ENCODE measurements around the gene BAD. TPM values are rescaled to one million over a fixed set of nuclear protein-coding genes. Genes with fewer than 3 reads are reported as not detected.

BAD gene
- total and polyA plus RNA-seq, 9 donors: 3.4 to 125 (median 63.6) TPM

- Histone ChIP-seq H3K27me3 (no peaks in the 10 kb centered on the region), H3K9me3 (no peaks in the 10 kb centered on the region), H3K36me3 (no peaks in the 10 kb centered on the region), H3K4me1 (ENCODE audit: insufficient read depth) (peaks cover 4% of the 10 kb centered on the region), H3K27ac (no peak overlapping the region), H3K4me3 (no peak overlapping the region)
- TF ChIP-seq EP300 (IDR thresholded peaks at IDR 0.05) (no peak), CTCF (IDR thresholded peaks at IDR 0.05) (no peak), POLR2A (IDR thresholded peaks at IDR 0.05) (no peak)
- intact Hi-C loops (cut with DNase I): loop anchor here in 2 of 4 donors (10.0 kb wide), 1 partner anchor 58 kb away; the partner anchor contains the start of gene FERMT3 (in 2 of the 2)
- no peak for DNase-seq
- 77 to 80% (median 79%) methylated on average over 29 of the region's 29 CpGs for WGBS, 3 donors
These were observed 21.2 kb downstream of the BAD start for GRCh38 chr11:64263021-64263946.

GRCh38 chr11:64262271-64263002, 22.0 kb downstream of the BAD start:
- no peak for TF ChIP-seq POLR2A (IDR thresholded peaks at IDR 0.05)
- no peak for TF ChIP-seq EP300 (IDR thresholded peaks at IDR 0.05)
- TF ChIP-seq CTCF (IDR thresholded peaks at IDR 0.05): no peak
- Histone ChIP-seq H3K4me3 (no peak overlapping the region), H3K27ac (no peak overlapping the region), H3K27me3 (no peaks in the 10 kb centered on the region), H3K36me3 (no peaks in the 10 kb centered on the region), H3K9me3 (no peaks in the 10 kb centered on the region), H3K4me1 (ENCODE audit: insufficient read depth) (no peaks in the 10 kb centered on the region)
- WGBS, 3 donors: 89 to 92% (median 92%) methylated on average over 42 of the region's 42 CpGs
- intact Hi-C loops (cut with DNase I): loop anchor here in 2 of 4 donors (10.0 kb wide), 1 partner anchor 58 kb away; the partner anchor contains the start of gene FERMT3 (in 2 of the 2)
- peak in 1 of 5 donors; percentile 40 for DNase-seq

DNA sequence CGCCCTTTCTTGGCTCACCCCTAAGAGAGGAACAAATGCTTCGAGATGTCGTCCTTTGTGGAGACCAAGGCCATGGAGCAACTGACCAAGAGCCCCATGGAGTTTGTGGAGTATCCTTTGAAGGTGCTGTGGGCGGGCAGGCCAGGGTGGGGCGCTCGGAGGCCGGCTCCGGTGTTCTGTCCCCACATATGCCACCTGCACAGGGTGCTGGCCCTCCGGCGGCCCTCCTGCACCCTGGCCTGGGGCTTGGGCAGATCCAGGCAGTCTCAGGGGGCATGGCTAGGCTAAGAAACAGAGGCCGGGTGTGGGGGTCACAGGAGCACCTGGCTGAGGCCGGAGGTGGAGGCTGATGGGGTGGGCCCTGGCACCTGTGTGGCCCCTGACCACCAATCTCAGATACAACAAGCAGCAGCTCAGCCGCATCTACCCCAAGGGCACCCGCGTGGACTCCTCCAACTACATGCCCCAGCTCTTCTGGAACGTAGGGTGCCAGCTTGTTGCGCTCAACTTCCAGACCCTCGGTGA, 22.8 kb downstream of the BAD start:
- DNase-seq: no peak
- TF ChIP-seq EP300 (IDR thresholded peaks at IDR 0.05): no peak
- no peak for TF ChIP-seq CTCF (IDR thresholded peaks at IDR 0.05)
- no peak for TF ChIP-seq POLR2A (IDR thresholded peaks at IDR 0.05)
- Histone ChIP-seq H3K27me3 (no peaks in the 10 kb centered on the region), H3K27ac (no peak overlapping the region), H3K9me3 (no peaks in the 10 kb centered on the region), H3K4me3 (no peak overlapping the region), H3K36me3 (no peaks in the 10 kb centered on the region), H3K4me1 (ENCODE audit: insufficient read depth) (no peaks in the 10 kb centered on the region)
- intact Hi-C loops (cut with DNase I): loop anchor here in 2 of 4 donors (10.0 kb wide), 1 partner anchor 57 kb away; the partner anchor contains the start of gene FERMT3 (in 2 of the 2)
- WGBS, 3 donors: 86 to 89% (median 87%) methylated on average over 18 of the region's 18 CpGs

GRCh38 chr11:64260147-64260708, 24.2 kb downstream of the BAD start:
- Histone ChIP-seq H3K27ac (no peak overlapping the region), H3K4me1 (ENCODE audit: insufficient read depth) (no peaks in the 10 kb centered on the region), H3K4me3 (no peak overlapping the region), H3K36me3 (no peaks in the 10 kb centered on the region), H3K9me3 (no peaks in the 10 kb centered on the region), H3K27me3 (no peaks in the 10 kb centered on the region)
- 93 to 96% (median 93%) methylated on average over 6 of the region's 6 CpGs for WGBS, 3 donors
- intact Hi-C loops (cut with DNase I): loop anchor here in 2 of 4 donors (10.0 kb wide), 1 partner anchor 55 kb away; the partner anchor contains the start of gene FERMT3 (in 2 of the 2)
- no peak for DNase-seq
- TF ChIP-seq POLR2A (IDR thresholded peaks at IDR 0.05) (no peak), EP300 (IDR thresholded peaks at IDR 0.05) (no peak), CTCF (IDR thresholded peaks at IDR 0.05) (no peak)

Measured in ovary (tissue), 9 donors.